HEK293 (cell line): ENCODE results near the gene TNNT2.

Experiments used
- HOXC10 ChIP-seq: sonication (generic); formaldehyde crosslinking; IDR thresholded peaks from 2 replicates; pipeline ENCODE4 v1.8.1; 2023; ENCODE audit warnings: mild to moderate bottlenecking, missing genetic modification reagents
- MZF1 ChIP-seq: fragments of 450-650 bp; formaldehyde crosslinking; IDR thresholded peaks from 2 replicates; pipeline ENCODE4 v1.5.1; 2017; ENCODE audit warnings: missing biosample characterization, missing genetic modification characterization, borderline replicate concordance
- ZBTB7A ChIP-seq: fragments of 450-650 bp; formaldehyde crosslinking; IDR thresholded peaks from 2 replicates; pipeline ENCODE4 v1.5.1; 2016; ENCODE audit warnings: low read depth, missing biosample characterization, missing genetic modification characterization
- ZNF121 ChIP-seq: fragments of 450-650 bp; formaldehyde crosslinking; IDR thresholded peaks from 2 replicates; pipeline ENCODE4 v1.5.1; 2016; ENCODE audit warnings: missing biosample characterization, missing genetic modification characterization
- ZNF19 ChIP-seq: fragments of 450-650 bp; formaldehyde crosslinking; IDR thresholded peaks from 2 replicates; pipeline ENCODE4; 2016; ENCODE audit warnings: missing biosample characterization, missing genetic modification characterization, low read depth
- ZNF24 ChIP-seq: fragments of 450-650 bp; formaldehyde crosslinking; IDR thresholded peaks from 2 replicates; pipeline ENCODE4 v1.5.1; 2016; ENCODE audit warnings: missing biosample characterization, missing genetic modification characterization
- ZNF302 ChIP-seq: fragments of 450-650 bp; formaldehyde crosslinking; IDR thresholded peaks from 2 replicates; pipeline ENCODE4 v1.5.1; 2016; ENCODE audit warnings: missing biosample characterization, missing genetic modification characterization, low read depth
- TF ChIP-seq, protein P1 (sequence below): fragments of 450-650 bp; formaldehyde crosslinking; IDR thresholded peaks from 2 replicates; pipeline ENCODE4 v1.5.1; 2016; ENCODE audit warnings: missing biosample characterization, missing genetic modification characterization
- TF ChIP-seq, protein P2 (sequence below): sonication (generic); formaldehyde crosslinking; IDR thresholded peaks from 2 replicates; pipeline ENCODE4 v1.8.1; 2022; ENCODE audit warnings: mild to moderate bottlenecking, moderate library complexity, missing genetic modification reagents

DNA sequence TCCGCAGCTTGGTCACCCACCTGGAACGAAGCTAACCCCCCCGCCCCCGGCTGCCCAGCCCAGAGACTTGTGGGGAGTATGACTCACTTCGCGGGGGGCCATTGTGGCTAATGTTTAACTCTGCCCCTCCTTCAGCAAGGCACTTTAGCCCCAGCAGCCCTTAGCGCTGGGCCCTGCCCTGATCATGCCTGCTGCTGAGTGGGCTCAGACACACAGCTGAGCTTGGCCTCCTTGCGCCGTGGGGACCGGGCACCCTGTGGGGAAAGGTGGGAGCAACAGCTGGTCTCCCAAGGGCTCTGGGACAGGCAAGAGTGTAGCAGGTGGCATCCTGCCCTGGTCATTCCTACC lies 28.0 kb upstream of the TNNT2 start:
- TF ChIP-seq MZF1 (tag by site-specific recombination) (no peak), HOXC10 (CRISPR knock-in tag) (no peak), ZNF121 (tag by site-specific recombination) (no peak), ZNF302 (tag by site-specific recombination) (no peak), ZNF24 (tag by site-specific recombination) (no peak), ZNF19 (tag by site-specific recombination) (no peak), ZBTB7A (tag by site-specific recombination) (no peak)
- TF ChIP-seq, protein P1, sequence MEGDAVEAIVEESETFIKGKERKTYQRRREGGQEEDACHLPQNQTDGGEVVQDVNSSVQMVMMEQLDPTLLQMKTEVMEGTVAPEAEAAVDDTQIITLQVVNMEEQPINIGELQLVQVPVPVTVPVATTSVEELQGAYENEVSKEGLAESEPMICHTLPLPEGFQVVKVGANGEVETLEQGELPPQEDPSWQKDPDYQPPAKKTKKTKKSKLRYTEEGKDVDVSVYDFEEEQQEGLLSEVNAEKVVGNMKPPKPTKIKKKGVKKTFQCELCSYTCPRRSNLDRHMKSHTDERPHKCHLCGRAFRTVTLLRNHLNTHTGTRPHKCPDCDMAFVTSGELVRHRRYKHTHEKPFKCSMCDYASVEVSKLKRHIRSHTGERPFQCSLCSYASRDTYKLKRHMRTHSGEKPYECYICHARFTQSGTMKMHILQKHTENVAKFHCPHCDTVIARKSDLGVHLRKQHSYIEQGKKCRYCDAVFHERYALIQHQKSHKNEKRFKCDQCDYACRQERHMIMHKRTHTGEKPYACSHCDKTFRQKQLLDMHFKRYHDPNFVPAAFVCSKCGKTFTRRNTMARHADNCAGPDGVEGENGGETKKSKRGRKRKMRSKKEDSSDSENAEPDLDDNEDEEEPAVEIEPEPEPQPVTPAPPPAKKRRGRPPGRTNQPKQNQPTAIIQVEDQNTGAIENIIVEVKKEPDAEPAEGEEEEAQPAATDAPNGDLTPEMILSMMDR, result no peak
- TF ChIP-seq, protein P2, sequence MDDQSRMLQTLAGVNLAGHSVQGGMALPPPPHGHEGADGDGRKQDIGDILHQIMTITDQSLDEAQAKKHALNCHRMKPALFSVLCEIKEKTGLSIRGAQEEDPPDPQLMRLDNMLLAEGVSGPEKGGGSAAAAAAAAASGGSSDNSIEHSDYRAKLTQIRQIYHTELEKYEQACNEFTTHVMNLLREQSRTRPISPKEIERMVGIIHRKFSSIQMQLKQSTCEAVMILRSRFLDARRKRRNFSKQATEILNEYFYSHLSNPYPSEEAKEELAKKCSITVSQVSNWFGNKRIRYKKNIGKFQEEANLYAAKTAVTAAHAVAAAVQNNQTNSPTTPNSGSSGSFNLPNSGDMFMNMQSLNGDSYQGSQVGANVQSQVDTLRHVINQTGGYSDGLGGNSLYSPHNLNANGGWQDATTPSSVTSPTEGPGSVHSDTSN (CRISPR knock-in tag), result no peak
